Colon (tissue), 2 donors: ENCODE data around the gene IGLL5.

ENCODE experiments used
- FAIRE-seq: peaks from 2 replicates; lab custom pipeline; 2012; peaks lifted over from hg19 to GRCh38; lab: Jason Lieb, UNC
- donor health status: control.
- donor health status: control.

IGLL5 gene

DNA sequence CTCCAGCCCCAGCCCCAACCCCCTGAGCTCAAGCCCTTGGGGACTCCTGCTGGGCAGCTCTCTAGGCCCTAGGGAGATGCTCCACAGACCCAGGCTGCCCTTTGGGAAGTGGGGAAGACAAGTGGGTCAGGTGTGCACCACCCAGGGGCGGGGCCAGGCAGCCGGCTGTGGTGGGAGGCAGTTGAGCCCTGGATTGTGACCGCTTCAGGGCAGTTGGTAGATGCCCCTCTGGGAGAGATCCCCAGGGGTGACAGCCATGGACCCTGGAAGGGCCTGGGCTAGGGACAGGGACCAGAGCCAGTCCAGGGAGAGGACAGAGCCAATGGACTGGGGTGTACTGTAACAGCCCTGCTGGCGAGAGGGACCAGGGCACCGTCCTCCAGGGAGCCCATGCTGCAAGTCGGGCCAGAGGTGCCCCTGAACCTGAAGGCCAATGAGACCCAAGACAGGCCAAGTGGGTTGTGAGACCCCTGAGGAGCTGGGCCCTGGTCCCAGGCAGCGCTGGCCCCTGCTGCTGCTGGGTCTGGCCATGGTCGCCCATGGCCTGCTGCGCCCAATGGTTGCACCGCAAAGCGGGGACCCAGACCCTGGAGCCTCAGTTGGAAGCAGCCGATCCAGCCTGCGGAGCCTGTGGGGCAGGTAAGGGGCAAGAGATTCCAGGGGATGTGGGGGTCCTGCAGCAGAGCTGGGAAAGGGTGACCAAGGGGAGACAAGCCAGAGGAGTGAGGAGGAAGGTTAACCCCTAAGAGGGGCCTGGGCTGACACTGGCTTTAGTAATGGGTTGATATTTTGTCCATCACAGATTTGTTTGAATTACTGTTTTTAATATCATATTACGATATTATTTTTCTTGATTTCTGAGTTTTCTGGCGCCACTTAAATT is at the start of gene IGLL5:
Gene IGLL5, plus strand, starts transcription at position 196 of the 883 bp plus-strand sequence. Its CDS starts 238 bp downstream, at position 434.
- FAIRE-seq = no peak

DNA sequence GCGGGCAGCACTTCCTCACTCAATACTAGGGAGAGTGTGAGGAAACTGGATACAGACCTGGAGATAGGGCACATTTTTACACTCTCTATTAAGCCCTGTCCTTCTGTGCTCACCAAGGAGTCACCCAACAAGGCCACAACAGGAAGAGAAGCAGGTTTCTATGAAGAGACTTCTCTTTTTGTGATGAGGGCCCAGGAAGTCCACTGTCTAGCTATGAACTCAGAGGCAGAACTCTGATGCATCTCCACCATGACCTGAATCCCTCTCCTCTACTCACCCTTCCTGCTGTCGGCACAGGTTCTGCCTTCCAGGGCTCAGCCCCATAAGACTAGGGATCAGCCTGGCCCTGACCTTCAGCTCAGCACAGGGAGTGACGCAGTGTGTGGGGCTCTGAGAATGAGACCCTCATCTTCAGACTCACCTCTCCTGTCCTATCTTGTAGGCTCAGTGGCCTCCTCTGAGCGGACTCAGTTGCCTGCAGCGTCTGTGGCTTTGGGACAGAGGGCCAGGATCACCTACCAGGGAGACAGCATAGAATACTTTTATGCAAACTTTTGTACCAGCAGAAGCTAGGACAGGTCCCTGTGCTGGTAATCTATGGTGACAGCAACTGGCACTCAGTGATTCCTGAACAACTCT is 49.3 kb upstream of the IGLL5 start:
- FAIRE-seq = no peak

GRCh38 chr22:22839570-22840314 is 47.9 kb upstream of the IGLL5 start:
- FAIRE-seq = no peak

DNA sequence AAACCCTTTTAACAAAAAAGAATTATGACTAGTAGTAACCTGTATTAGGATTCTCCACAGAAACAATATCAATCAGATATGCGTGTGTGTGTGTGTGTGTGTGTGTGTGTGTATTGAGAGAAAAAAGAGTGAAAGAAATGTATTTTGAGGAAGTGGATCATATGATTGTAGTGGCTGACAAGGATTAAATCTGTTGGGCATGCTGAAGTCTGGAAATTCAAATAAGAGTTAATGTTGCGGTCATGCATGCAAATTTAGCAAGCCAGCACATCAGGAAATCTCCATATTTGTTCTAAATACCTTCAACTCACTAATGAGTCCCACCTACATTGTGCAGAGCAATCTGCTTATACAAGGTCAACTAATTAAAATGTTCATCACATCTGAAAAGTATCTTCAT is 46.8 kb upstream of the IGLL5 start:
- FAIRE-seq = no peak

DNA sequence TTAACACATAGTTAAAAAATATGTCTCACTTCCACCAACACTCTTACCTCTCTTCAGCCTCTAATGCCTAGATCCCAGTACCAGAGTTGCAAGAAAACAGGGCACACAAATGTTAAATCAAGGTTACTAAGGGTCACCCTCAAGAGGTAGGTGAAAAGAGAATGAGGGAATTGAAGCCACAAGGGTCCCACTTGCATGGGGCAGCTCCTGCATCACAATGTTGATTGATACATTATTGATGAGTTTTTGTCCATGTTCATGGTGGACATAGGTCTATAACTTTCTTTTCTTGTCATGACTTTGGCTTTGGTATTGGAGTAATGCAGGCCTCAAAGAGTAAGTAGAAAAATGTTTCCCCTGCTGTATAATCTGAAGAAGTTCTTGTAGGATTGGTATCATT is 46.0 kb upstream of the IGLL5 start:
- no peak for FAIRE-seq

GRCh38 chr22:22842085-22842484 is 45.5 kb upstream of the IGLL5 start:
- FAIRE-seq = no peak

GRCh38 chr22:22843848-22844247 is 43.8 kb upstream of the IGLL5 start:
- FAIRE-seq = no peak

DNA sequence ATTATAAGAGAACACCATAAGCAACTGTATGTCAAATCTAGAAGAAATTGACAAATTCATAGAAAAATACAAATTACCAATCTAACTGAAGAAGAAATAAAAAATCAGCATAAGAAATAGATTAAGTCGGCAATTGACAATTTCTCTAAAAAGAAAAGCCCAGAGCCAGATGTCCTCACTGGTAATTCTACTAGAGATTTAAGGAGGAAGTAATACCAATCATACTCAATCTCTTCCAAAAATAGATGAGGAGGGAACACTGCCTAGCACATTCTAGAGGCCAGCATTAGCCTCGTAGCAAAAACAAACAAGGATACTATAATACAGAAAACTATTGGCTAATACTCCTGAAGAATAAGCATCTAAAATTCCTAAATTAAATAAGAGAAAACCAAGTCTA is 40.4 kb upstream of the IGLL5 start:
- no peak for FAIRE-seq

GRCh38 chr22:22848364-22848866 is 39.2 kb upstream of the IGLL5 start:
- no peak for FAIRE-seq

- FAIRE-seq = no peak
Measured at GRCh38 chr22:22849640-22850610, 37.7 kb upstream of the IGLL5 start.

GRCh38 chr22:22851969-22852368 is 35.6 kb upstream of the IGLL5 start:
- no peak for FAIRE-seq

DNA sequence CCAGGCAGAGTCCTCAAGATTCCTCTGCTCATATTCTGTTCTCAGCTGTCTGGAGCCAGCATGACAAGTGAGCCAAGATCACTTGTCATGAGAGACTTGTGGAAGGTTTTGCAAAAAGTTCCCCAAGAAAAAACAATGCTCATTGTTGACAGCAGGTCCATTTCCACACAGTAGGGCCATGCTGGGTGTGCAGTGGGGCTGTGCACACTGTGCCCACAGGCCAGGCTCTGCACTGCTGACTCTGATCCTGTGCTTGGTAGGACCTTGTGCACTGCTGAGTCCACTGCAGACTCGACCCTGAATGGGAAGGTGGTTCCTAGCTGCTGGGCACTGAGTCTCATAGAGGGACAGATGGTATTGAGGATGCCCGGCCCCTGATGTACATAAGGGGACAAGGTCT is 33.9 kb upstream of the IGLL5 start:
- FAIRE-seq = no peak

GRCh38 chr22:22854466-22854865 is 33.1 kb upstream of the IGLL5 start:
- FAIRE-seq = no peak

DNA sequence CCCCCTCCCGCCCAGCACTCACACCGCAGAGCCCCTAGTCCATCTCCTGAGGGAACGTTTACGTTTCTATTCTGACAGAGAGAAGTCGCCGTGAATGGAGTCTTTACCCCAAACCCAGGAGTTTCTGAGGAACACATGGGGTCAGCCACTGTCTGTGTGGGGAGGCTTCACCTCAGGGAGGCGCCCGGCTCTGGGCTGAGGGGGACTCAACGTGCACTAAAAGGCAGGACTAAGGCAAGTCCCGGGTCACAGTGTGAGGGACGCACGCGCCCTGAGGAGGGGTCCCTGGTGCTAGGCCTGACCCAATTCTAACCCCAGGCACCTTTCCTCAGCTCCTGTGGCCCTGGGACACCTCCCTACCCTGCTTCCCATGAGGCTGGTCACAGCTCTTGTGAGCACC is 32.5 kb upstream of the IGLL5 start:
- no peak for FAIRE-seq

GRCh38 chr22:22855617-22856308 is 31.9 kb upstream of the IGLL5 start:
- FAIRE-seq = no peak

DNA sequence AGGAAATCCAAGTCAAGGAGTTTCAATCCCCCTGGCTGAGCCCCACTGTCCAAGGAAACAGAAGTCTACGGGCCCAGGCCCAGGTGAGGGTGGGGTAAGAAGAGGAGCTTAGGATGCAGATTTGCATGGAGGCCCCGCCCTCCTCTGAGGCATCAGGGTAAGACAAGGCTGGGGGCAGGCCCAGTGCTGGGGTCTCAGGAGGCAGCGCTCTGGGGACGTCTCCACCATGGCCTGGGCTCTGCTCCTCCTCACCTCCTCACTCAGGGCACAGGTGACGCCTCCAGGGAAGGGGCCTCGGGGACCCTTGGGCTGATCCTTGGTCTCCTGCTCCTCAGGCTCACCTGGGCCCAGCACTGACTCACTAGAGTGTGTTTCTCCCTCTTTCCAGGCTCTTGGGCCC is 31.3 kb upstream of the IGLL5 start:
- FAIRE-seq = no peak

GRCh38 chr22:22856885-22857606 is 30.6 kb upstream of the IGLL5 start:
- FAIRE-seq = no peak

DNA sequence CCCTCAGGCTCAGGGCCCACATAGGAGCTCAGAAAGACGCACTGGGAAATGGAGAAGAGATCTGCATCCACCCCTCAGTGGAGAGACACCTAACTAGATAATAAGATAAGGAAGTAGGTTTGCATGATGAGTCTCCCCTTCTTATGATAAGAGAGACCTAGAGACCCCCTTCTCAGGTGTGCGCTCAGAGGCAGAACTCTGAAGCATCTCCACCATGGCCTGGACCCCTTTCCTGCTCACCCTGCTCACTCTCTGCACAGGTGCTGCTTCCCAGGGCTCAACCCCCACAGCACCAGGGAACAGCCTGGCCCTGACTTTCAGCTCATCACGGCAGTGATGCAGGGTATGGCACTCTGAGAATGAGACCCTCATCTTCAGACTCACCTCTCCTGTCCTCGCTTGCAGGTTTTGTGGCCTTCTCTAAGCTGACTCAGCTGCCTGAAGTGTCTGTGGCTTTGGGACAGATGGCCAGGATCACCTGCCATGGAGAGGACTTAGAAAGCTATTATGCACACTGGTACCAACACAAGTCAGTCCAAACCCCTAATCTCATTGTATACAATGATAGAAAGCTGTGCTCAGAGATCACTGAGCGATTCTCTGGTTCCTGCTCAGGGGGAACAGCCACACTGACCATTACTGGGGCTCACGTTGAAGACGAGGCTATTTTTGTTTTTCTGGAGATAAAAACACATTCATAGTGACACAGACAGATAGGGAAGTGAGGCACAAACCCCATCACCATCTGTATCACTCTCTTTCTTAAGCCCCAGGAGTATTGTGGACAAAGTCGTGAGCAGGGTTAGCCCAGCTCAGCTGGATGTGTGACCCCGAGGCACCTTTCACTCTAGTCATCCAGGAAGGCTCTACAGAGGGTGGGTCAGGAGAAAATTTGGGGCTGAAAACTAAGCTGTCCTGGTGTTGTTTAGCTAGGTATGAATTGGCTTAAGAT is 29.7 kb upstream of the IGLL5 start:
- no peak for FAIRE-seq

DNA sequence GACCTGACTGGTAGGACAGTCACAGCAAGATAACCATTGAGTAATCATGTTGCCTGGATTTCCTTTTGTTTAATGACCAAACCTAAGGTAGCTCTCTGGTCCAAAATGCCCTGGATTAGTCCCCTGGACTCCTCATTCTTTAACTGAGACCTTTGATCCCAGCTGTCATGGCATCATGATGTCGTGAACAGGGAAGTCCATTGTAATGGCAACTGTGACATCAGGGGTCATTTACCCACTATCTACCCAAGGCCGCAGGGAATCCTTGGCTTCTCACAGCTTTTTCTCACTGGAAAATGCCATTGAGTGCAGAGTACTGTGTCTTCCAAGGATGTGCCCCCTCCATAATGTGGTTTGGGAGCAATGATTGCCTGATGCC is 29.1 kb upstream of the IGLL5 start:
- FAIRE-seq = no peak
